Activated gamma-delta T cell treated with Interleukin-2 at 50 U/mL for 16 hours (primary cell): ENCODE data around the gene C2CD4B.

Source experiments
- DNase-seq: peaks from one replicate; pipeline ENCODE4 v3.0.0-alpha.2; 2020

The C2CD4B gene, protein sequence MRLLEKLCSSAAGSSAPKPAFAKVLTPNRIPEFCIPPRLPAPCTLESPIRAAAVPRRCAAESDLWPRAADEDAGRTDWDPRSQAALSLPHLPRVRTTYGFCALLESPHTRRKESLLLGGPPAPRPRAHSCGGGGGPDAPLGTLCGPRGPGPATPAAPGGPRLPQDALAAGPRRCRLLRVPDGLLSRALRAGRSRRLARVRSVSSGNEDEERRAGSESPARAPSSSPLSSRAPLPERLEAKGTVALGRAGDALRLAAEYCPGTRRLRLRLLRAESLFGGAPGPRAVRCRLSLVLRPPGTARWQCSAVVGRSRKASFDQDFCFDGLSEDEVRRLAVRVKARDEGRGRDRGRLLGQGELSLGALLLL

DNA sequence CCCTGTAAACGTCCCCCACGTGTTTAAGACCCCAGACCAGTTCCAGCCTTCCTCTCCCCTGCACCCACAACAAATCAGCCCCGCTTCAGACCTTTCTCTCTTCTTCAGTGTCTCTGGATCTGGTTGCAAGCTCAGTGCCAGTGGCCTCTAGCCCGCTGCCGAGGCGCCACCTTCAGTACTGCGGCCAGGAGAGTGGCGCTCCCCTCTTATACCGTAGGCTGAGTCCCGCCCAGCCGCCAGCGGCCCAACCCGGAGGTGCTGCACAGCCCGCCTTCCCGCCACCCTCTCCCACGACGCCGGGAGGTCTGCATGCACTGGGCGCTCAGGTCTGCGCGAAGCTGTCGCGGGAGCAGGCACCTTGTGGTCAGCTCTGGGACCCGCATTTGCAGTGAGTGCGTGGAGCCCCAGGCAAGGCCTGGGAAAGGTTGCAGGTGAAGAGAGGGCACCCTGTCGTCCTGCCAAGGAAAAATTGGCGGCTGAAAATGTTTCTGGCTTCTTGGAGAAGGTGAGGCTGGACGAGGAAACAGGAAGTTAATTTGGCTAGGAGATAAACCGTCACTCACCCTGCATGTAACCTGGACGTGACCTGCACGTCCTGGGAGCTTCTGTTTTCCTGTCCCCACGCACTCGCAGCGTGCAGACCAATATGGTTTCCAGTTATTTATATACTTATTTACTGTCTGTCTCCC is at the start of gene C2CD4B:
C2CD4B (minus strand) TSS at position 182 of the 689 bp plus-strand sequence. CDS start 301 bp downstream, outside the sequence.
- no peak for DNase-seq

- DNase-seq = no peak
Observed at GRCh38 chr15:62212741-62213140, 47.7 kb upstream of the C2CD4B start.

DNA sequence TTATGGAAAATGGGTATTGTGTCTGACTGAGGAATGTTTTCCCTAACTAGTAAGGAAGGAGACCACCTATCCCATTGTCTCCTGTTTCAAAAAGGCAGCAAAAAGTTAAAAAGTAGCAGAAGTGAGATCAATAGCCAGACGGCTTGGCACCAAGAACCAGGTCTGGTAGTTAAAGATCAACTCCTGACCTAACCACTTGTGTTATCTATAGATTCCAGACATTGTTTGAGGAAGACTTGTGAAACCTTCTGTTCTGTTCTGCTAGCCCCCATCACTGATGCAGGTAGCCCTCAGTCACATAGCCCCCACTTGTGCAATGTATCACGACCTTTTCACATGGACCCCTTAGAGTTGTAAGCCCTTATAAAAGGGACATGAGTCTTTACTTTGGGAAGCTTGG is 46.3 kb upstream of the C2CD4B start:
- DNase-seq = no peak

DNA sequence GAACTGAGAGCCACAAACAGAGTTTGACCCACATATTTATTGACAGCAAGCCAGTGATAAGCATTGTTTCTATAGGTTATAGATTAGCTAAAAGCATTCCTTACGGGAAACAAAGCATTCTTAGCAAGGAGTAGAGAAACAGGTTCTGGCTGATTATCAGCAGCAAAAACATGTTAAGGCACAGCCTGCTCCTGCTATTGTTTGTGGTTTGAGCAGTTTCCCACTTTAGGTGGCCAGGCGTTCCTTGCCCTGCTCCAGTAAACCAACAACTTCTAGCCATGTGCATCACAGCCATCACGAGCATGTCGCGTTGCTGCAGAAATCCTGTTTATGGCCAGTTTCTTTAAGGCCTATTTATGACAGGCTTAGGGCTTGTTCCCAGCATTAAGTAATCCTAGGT is 44.7 kb upstream of the C2CD4B start:
- DNase-seq = no peak

DNA sequence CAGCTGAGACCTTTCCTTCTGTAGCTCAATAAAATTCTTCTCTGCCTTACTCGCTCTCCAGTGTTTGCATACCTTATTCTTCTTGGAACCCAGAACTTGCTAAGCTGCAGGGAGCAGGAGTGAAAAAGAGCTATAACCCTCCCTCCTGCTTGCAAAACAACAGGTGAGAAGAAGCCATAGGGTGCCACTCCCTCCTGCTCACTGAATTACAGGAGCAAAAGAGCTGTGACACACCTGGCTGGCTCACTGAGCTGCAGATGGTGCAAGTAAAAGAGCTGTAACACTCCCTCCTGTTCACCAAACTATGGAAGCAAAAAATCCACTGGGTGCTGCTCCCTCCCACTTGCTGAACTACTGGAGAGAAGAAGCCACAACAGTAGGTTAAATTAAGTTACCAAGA is 44.2 kb upstream of the C2CD4B start:
- no peak for DNase-seq

- no peak for DNase-seq
Observed at GRCh38 chr15:62208884-62209283, 43.8 kb upstream of the C2CD4B start.

DNA sequence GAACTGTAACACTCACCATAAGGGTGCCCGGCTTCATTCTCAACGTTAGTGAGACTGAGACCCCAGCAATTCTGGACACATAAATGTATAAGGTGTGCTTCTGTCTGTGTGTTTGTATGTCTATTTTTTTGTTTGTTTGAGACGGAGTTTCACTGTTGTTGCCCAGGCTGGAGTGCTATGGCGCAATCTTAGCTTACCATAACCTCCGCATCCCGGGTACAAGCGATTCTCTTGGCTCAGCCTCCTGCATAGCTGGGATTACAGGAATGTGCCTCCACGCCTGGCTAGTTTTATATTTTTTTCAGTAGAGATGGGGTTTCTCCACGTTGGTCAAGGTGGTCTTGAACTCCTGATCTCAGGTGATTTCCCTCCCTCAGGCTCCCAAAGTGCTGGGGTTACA is 43.3 kb upstream of the C2CD4B start:
- no peak for DNase-seq

- no peak for DNase-seq
Observed at GRCh38 chr15:62190675-62191074, 25.6 kb upstream of the C2CD4B start.

DNA sequence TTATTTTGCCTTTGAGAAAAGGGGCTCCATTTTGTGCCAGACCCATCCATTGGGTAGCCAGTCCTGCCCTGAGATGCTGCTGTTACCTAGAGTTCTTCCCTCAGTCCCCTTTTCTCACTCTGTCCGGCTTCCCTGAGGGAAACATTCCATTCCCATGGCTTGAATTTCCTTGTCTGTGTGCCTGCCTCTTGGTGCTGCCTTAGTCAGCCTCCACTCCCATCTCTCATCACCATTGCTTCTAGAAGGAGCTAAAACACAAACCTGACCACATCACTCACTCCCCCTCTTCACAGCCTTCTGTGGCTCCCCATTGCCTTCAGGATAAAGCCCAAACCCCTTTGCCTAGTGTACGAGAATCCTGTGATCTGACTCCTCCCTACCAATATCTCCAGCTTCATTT is 25.2 kb upstream of the C2CD4B start:
- DNase-seq = no peak

DNA sequence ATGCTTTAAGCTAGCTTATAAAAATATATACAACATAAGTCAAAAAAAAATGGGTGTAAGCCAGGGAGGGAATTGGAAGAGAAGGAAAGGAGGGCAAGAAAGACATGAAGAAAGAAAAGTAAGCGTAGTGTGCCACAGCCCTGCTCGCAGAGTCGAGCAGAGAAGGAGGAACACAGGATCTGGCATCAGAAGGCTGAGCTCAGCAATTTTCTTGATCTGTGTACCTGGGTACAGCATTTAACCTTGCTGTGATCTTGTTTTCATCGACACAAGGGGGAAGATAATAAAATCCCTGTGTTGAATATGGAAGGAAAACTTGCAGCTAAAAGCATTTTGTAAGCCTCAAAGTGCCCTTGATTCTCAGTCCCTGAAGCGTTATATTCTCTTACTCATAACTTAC is 23.7 kb upstream of the C2CD4B start:
- DNase-seq = no peak

DNA sequence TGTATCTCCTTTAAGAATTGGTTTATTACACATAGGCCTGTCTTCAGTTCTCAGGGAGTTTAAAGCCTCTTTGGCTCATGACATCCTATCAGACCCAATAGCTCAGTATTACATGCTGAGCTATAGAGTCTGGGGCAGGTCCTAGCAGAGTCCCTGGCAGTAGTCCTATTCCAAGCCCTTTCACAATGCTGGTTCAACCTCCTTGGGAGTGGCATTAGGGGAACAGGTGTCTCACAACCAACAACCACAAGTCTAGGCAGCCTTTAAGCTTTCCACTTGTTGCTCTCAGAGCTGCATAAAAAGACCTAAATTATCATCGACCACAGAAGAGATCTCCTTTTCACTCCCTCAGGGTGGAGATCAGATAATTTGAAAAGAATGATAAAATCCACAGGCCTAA is 22.8 kb upstream of the C2CD4B start:
- no peak for DNase-seq

GRCh38 chr15:62187425-62187824 is 22.3 kb upstream of the C2CD4B start:
- no peak for DNase-seq

DNA sequence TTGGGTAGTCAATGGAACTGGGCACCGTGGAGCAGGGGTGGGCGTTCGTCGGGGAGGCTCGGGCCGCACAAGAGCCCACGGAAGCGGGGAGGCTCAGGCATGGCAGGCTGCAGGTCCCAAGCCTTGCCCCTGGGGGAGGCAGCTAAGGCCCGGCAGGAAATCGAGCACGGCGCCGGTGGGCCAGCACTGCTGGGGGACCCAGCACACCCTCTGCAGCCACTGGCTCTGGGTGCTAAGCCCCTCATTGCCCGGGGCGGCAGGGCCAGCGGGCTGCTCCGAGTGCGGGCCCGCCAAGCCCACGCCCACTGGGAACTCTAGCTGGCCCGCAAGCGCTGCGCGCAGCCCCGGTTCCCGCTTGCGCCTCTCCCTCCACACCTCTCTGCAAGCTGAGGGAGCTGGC is 21.5 kb upstream of the C2CD4B start:
- no peak for DNase-seq

GRCh38 chr15:62183130-62183529 is 18.0 kb upstream of the C2CD4B start:
- DNase-seq = no peak

DNA sequence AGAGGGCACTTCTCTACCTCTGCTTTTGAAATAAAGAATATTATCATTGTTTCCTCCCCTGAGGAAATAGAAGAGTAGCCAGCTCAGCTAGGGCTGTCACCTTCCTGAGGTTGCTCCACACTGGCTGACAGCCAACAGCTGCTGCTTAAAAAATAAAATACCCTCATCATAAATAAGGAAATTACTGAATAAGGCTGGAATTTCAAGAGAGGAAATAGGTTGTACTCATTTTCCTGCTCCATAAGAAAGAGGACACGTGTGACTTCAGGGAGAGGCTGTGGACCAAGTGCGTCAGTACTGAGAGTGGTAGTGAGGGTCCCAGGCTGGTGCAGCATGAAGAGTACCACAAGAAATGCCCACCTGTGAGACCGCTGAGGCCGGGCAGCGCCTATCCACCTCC is 8.1 kb upstream of the C2CD4B start:
- DNase-seq = no peak

- no peak for DNase-seq
Observed at GRCh38 chr15:62171882-62172281, 6.8 kb upstream of the C2CD4B start.

DNA sequence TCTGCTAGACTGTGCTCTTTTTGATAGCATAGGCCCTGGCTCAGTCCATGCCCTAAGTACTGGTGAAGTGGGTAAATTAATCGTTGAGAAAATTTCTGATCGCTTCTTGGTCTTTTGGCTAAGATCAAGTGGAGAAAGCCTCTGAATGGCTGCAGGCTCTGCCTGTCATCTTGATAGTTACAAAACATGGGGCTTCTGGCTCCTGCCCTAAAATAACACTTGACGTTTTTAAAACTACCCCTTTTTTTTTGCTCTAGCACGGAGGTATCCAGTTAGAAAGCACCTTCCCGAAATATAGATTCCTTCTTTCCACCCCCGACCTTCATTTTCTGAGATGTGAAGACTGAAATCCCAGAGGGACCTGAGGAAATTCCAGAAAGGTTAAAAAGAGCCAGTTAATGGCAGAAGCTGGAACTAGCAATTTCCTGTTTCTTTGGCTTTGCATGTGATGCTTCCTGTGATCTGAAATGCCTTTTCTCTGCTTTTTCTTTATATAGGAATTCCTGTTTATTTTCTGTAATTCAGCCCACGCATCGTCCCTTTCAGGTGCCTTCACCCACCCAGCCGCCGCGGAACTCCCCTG is 799 bp upstream of the C2CD4B start:
- no peak for DNase-seq

DNA sequence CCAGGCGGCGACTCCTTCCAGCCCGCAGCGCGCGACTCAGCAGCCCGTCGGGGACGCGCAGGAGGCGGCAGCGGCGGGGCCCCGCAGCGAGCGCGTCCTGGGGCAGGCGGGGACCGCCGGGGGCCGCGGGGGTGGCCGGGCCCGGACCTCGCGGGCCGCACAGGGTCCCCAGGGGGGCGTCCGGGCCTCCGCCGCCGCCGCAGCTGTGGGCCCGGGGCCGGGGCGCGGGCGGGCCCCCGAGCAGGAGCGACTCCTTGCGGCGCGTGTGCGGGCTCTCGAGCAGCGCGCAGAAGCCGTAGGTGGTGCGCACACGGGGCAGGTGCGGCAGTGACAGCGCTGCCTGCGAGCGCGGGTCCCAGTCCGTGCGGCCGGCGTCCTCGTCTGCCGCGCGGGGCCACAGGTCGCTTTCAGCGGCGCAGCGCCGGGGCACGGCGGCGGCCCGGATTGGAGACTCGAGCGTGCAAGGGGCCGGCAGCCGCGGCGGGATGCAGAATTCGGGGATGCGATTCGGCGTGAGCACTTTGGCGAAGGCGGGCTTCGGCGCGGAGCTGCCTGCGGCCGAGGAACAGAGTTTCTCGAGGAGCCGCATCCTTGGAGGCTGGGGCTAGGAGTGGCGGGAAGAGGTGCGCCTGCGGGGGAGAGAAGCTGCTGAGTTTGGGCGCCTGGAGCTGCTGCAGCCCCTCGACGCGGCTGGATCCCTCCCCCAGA is 535 bp downstream of the C2CD4B start:
- DNase-seq = no peak

GRCh38 chr15:62164014-62164395 is 1.1 kb downstream of the C2CD4B start:
- no peak for DNase-seq

DNA sequence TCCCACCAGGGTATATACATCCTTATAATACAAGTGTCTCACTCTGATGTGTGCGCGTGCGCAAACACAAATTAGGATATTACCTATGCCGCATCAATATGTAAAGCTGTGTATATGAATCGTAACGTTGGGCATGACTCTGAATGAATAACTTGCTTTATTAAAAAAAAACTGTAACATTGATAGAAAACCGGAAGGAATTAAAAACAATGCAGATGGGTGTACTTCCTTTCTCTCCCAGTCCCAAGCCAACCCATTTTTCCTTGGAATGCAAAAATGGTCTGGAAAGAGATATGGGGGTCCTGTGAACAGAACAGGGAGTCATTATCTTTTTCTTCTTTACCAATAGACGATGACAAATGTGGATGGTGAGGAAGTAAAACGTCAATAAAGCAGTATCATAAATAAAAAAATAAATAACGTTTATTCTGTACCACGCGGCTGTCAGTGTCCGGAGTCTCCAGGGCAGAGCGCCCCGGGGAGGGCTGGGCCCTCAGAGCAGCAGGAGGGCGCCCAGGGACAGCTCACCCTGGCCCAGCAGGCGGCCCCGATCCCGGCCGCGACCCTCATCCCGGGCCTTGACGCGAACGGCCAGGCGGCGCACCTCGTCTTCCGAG is 1.6 kb downstream of the C2CD4B start:
- DNase-seq = no peak

DNA sequence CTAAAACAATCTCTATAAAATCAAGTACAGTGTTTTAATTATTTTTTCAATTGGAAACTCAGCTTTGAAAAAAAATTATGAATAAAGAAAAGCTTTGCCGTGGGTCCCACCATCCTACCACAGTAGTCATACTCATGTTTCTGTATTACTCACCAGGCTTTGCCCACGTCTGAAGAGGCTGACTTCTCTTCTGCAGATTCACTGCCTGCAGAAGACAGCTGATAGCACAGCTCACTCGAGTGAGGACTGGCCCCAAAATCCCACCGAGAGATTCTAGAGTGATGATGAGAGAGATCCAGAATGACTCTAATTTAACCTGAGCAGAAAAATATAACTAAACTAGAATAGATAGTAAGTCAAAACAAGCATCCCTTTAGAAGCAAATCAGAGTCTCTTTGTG is 11.9 kb downstream of the C2CD4B start:
- DNase-seq = no peak

GRCh38 chr15:62150445-62150844 is 14.6 kb downstream of the C2CD4B start:
- DNase-seq = no peak

- DNase-seq = no peak
Observed at GRCh38 chr15:62149729-62150128, 15.4 kb downstream of the C2CD4B start.
